ENCODE data around the gene HOXD12.

HOXD12 gene

GRCh38 chr2:176092270-176093144 lies 7.1 kb upstream of the HOXD12 start, which contains the start of gene HOXD13:
HOXD13 (plus strand) TSS chr2:176092721; CDS start chr2:176092891, 170 bp downstream.
- DNase-seq (ENCODE audit: low read depth), result no peak

GRCh38 chr2:176093145-176093897 lies 6.3 kb upstream of the HOXD12 start:
- DNase-seq (ENCODE audit: low read depth), result no peak

GRCh38 chr2:176093898-176094249 lies 5.7 kb upstream of the HOXD12 start:
- no peak for DNase-seq (ENCODE audit: low read depth)

GRCh38 chr2:176094349-176094748 lies 5.2 kb upstream of the HOXD12 start:
- DNase-seq (ENCODE audit: low read depth), result no peak

GRCh38 chr2:176095421-176095820 lies 4.2 kb upstream of the HOXD12 start:
- DNase-seq (ENCODE audit: low read depth), result no peak

- DNase-seq (ENCODE audit: low read depth), result no peak
Measured at GRCh38 chr2:176096243-176096985, 3.2 kb upstream of the HOXD12 start.

GRCh38 chr2:176096986-176097819 lies 2.4 kb upstream of the HOXD12 start:
- peak; percentile 34 for DNase-seq (ENCODE audit: low read depth)

GRCh38 chr2:176097820-176098365 lies 1.7 kb upstream of the HOXD12 start:
- no peak for DNase-seq (ENCODE audit: low read depth)

GRCh38 chr2:176098366-176099158 lies 1.0 kb upstream of the HOXD12 start:
- no peak for DNase-seq (ENCODE audit: low read depth)

GRCh38 chr2:176099159-176099727 lies 352 bp upstream of the HOXD12 start:
- no peak for DNase-seq (ENCODE audit: low read depth)

GRCh38 chr2:176100547-176101140 lies 1.0 kb downstream of the HOXD12 start:
- DNase-seq (ENCODE audit: low read depth), result no peak

GRCh38 chr2:176101216-176101830 lies 1.7 kb downstream of the HOXD12 start:
- DNase-seq (ENCODE audit: low read depth), result no peak

- no peak for DNase-seq (ENCODE audit: low read depth)
Measured at GRCh38 chr2:176101842-176102241, 2.2 kb downstream of the HOXD12 start.

GRCh38 chr2:176102309-176102866 lies 2.8 kb downstream of the HOXD12 start:
- no peak for DNase-seq (ENCODE audit: low read depth)

- DNase-seq (ENCODE audit: low read depth), result no peak
Measured at GRCh38 chr2:176103194-176103593, 3.6 kb downstream of the HOXD12 start.

- DNase-seq (ENCODE audit: low read depth), result no peak
Measured at GRCh38 chr2:176103742-176104315, 4.2 kb downstream of the HOXD12 start.

- no peak for DNase-seq (ENCODE audit: low read depth)
Measured at GRCh38 chr2:176104316-176105077, 4.9 kb downstream of the HOXD12 start.
